T-cell (primary cell): Measurements from ENCODE around the gene SOS1. TPM values are rescaled to one million over a fixed set of nuclear protein-coding genes. Genes with fewer than 3 reads are reported as not detected.

ENCODE experiments used
- ATAC-seq, 4 experiments: fragments of 200-7000 bp in 3 of 4; fragments of 150-1000 bp in 1 of 4; cut with Tn5 transposase; replicated peaks in 1 of 4; 1 replicate in 3 of 4; 2 replicates in 1 of 4; pipeline ENCODE4 v1.10.0; 2021; ENCODE audit warnings: moderate library complexity in 3 of 4, mild to moderate bottlenecking in 2 of 4, moderate number of reproducible peaks in 1 of 4
- CTCF ChIA-PET, 2 donors: fragments of 300-600 bp; sonication (Branson Sonifier 250); formaldehyde crosslinking; loops; one replicate each; lab custom pipeline; 2022; ENCODE audit warnings: antibody characterized with exemption in 2 of 2; lab: Charles Lee
- POLR2A ChIA-PET, 2 donors: fragments of 300-600 bp; sonication (Branson Sonifier 250); formaldehyde crosslinking; loops; one replicate each; lab custom pipeline; 2022; ENCODE audit warnings: antibody characterized with exemption in 2 of 2; lab: Charles Lee
- DNase-seq, 35 experiments: peaks; one replicate each; pipeline versions ENCODE4 v3.0.0 to v3.0.0-alpha.2; 2013 to 2023
- H3K27ac ChIP-seq: one replicate; pipeline ENCODE4 v1.5.1; 2013; ENCODE audit warnings: low read length
- H3K27me3 ChIP-seq, 2 experiments: replicated peaks in 1 of 2; 1 replicate in 1 of 2; 2 replicates in 1 of 2; pipeline versions ENCODE4 v1.6.1 to v1.7.0; 2013; ENCODE audit warnings: low read length in 1 of 2, mixed read lengths in 1 of 2; ENCODE audit not compliant: control insufficient read depth in 2 of 2, insufficient read depth in 2 of 2; ENCODE audit errors: extremely low read depth in 1 of 2
- H3K36me3 ChIP-seq, 2 donors: 1 replicate in 1 of 2; 2 replicates in 1 of 2; pipeline versions ENCODE4 v1.6.1 to v1.7.0; 2013; ENCODE audit warnings: low read length in 1 of 2; ENCODE audit not compliant: control insufficient read depth in 2 of 2, insufficient read depth in 1 of 2; ENCODE audit errors: extremely low read depth in 1 of 2
- H3K4me1 ChIP-seq, 2 experiments: 1 replicate in 1 of 2; 2 replicates in 1 of 2; pipeline versions ENCODE4 v1.6.1 to v1.7.0; 2013; ENCODE audit warnings: low read length in 2 of 2, mixed read lengths in 1 of 2; ENCODE audit not compliant: insufficient read depth in 2 of 2, control insufficient read depth in 1 of 2; ENCODE audit errors: extremely low read depth in 1 of 2
- H3K4me3 ChIP-seq, 2 donors: 1 replicate in 1 of 2; 2 replicates in 1 of 2; pipeline versions ENCODE4 v1.5.1 to v1.7.0; 2013; ENCODE audit warnings: mild to moderate bottlenecking in 2 of 2, low read length in 1 of 2, moderate library complexity in 1 of 2; ENCODE audit not compliant: control insufficient read depth in 1 of 2; ENCODE audit errors: extremely low read depth in 1 of 2
- H3K9me3 ChIP-seq: 2 replicates; pipeline ENCODE4 v1.7.0; 2013
- H3K27ac Mint-ChIP-seq, 2 donors: one replicate each; pipeline ENCODE4 v1.8.0; 2020 to 2021; ENCODE audit warnings: mild to moderate bottlenecking in 2 of 2, mixed read lengths in 2 of 2
- H3K27me3 Mint-ChIP-seq, 2 donors: one replicate each; pipeline ENCODE4 v1.8.0; 2021 to 2022; ENCODE audit warnings: mixed read lengths in 2 of 2
- H3K36me3 Mint-ChIP-seq: one replicate; pipeline ENCODE4 v1.8.0; 2021; ENCODE audit warnings: mixed read lengths
- H3K4me1 Mint-ChIP-seq, 3 donors: one replicate each; pipeline ENCODE4 v1.8.0; 2020 to 2022; ENCODE audit warnings: mixed read lengths in 3 of 3, mild to moderate bottlenecking in 1 of 3
- H3K4me3 Mint-ChIP-seq, 3 donors: one replicate each; pipeline ENCODE4 v1.8.0; 2020 to 2022; ENCODE audit warnings: mild to moderate bottlenecking in 3 of 3, mixed read lengths in 3 of 3, moderate library complexity in 3 of 3
- H3K9me3 Mint-ChIP-seq, 3 donors: one replicate each; pipeline ENCODE4 v1.8.0; 2020 to 2022; ENCODE audit warnings: mixed read lengths in 3 of 3
- WGBS: methylation state at CpG from one replicate; pipeline ENCODE4 v1.1.5; 2013; ENCODE audit warnings: missing lambda C conversion rate; ENCODE audit not compliant: insufficient coverage; 5-methylcytosine and 5-hydroxymethylcytosine counted together
- total RNA-seq, 35 experiments: library from RNA in 6 of 35; stranded (reverse) in 6 of 35; fragments of 120-200 nt in 1 of 35; gene quantifications; one replicate each; pipeline versions ENCODE4 v1.2.1 to v1.2.4 and lab custom pipeline; 2013 to 2026

SOS1 gene
- total RNA-seq, 5 donors from 2014 or later (not counting 1 experiment from before 2014, with no cell fraction given), result 44.3 to 138 (median 82.9) TPM

GRCh38 chr2:38977047-38977446 lies 143.8 kb downstream of the SOS1 start:
- Mint-ChIP-seq H3K36me3 (no peaks in the 10 kb centered on the region), H3K4me1 (no peaks in the 10 kb centered on the region), H3K4me3 (no peak overlapping the region), H3K27ac (no peak overlapping the region), H3K27me3 (no peaks in the 10 kb centered on the region), H3K9me3 (no peaks in the 10 kb centered on the region)
- H3K4me3 ChIP-seq, result no peak overlapping the region
- DNase-seq, result no peak
- ATAC-seq, result no peak
- CTCF ChIA-PET, result no interaction called here
- 80% methylated on average over 1 of the region's 3 CpGs for WGBS
- POLR2A ChIA-PET, result no interaction called here
- H3K27me3 ChIP-seq, result no peaks in the 10 kb centered on the region
- no peaks in the 10 kb centered on the region for H3K4me1 ChIP-seq
- H3K36me3 ChIP-seq, result no peaks in the 10 kb centered on the region
- no peaks in the 10 kb centered on the region for H3K9me3 ChIP-seq
- no peak overlapping the region for H3K27ac ChIP-seq

- Histone ChIP-seq H3K36me3 (no peaks in the 10 kb centered on the region), H3K9me3 (no peaks in the 10 kb centered on the region), H3K4me1 (no peaks in the 10 kb centered on the region), H3K4me3 (no peak overlapping the region), H3K27ac (no peak overlapping the region), H3K27me3 (no peaks in the 10 kb centered on the region)
- H3K9me3 Mint-ChIP-seq, result no peaks in the 10 kb centered on the region
- no peaks in the 10 kb centered on the region for H3K27me3 Mint-ChIP-seq
- H3K4me3 Mint-ChIP-seq, result no peak overlapping the region
- DNase-seq (no peak), ATAC-seq (no peak)
- no peaks in the 10 kb centered on the region for H3K36me3 Mint-ChIP-seq
- POLR2A ChIA-PET, result interaction anchor here in 1 of 2 donors (0.6 kb wide), 1 partner anchor 434 kb away, joined by 4 read pairs; no protein-coding TSS in a partner anchor
- no peak overlapping the region for H3K27ac Mint-ChIP-seq
- CTCF ChIA-PET, result no interaction called here
- H3K4me1 Mint-ChIP-seq, result no peaks in the 10 kb centered on the region
- WGBS, result 71% methylated on average over 1 of the region's 6 CpGs
Observed at GRCh38 chr2:38975042-38975441, 145.8 kb downstream of the SOS1 start.

DNA sequence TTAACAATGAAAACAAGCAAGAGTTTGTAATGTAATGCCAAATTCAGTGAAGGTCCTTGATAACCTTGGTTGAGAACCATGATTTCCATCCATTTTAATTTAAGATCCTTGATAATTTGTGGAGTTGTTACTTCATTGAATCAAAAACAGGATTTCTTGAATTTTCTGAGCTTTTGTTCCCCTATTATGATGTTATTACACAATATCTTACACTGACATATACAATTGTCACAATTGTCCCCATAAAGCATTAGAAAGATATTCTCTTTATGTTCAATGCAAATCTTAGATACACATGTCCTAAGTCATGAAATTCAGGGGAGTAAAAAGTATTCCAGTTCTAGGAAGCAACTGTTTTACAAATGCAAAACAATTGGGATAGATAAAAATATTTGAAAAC lies 147.6 kb downstream of the SOS1 start:
- ChIA-PET CTCF (no interaction called here), POLR2A (no interaction called here)
- no peaks in the 10 kb centered on the region for H3K4me1 Mint-ChIP-seq
- Histone ChIP-seq H3K4me3 (no peak overlapping the region), H3K4me1 (no peaks in the 10 kb centered on the region), H3K9me3 (no peaks in the 10 kb centered on the region), H3K27ac (no peak overlapping the region), H3K27me3 (no peaks in the 10 kb centered on the region), H3K36me3 (no peaks in the 10 kb centered on the region)
- no peaks in the 10 kb centered on the region for H3K9me3 Mint-ChIP-seq
- no peaks in the 10 kb centered on the region for H3K36me3 Mint-ChIP-seq
- no peak overlapping the region for H3K27ac Mint-ChIP-seq
- no peak overlapping the region for H3K4me3 Mint-ChIP-seq
- DNase-seq (no peak), ATAC-seq (no peak)
- peaks cover 0 to 4% of the 10 kb centered on the region in 2 donors for H3K27me3 Mint-ChIP-seq

DNA sequence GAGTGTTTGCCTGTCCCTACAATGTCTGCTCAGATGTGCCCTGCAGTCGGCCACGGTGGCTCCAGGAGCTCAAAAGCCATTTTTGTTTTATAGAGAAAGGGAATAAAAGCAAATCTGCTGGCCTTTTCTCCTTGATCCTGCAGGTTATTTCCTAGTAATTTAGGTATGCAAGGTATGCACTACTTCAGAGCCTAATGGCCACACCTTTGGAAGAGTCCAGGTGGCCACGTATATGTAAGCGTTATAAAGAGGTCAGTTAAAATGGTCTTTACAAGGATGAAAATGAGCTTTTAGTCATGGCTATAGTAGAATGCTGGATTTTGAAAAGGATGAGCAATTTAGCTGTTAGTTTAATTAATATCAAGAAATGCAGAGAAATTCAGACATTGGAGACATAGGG lies 149.5 kb downstream of the SOS1 start:
- DNase-seq (no peak), ATAC-seq (no peak)
- Histone ChIP-seq H3K36me3 (no peaks in the 10 kb centered on the region), H3K27ac (no peak overlapping the region), H3K27me3 (no peaks in the 10 kb centered on the region), H3K9me3 (no peaks in the 10 kb centered on the region), H3K4me1 (no peaks in the 10 kb centered on the region), H3K4me3 (no peak overlapping the region)
- WGBS, result 100% methylated on average over 4 of the region's 4 CpGs
- Mint-ChIP-seq H3K4me3 (no peak overlapping the region), H3K4me1 (no peaks in the 10 kb centered on the region), H3K36me3 (no peaks in the 10 kb centered on the region), H3K27ac (no peak overlapping the region), H3K27me3 (peaks cover 4 to 6% of the 10 kb centered on the region in 2 donors), H3K9me3 (no peaks in the 10 kb centered on the region)
- ChIA-PET CTCF (no interaction called here), POLR2A (interaction anchor here in 1 of 2 donors (0.6 kb wide), 1 partner anchor 132 kb away, joined by 3 read pairs; no protein-coding TSS in a partner anchor)

GRCh38 chr2:38968021-38968420 lies 152.8 kb downstream of the SOS1 start:
- no peak overlapping the region for H3K4me3 Mint-ChIP-seq
- POLR2A ChIA-PET, result no interaction called here

GRCh38 chr2:38966678-38967077 lies 154.2 kb downstream of the SOS1 start:
- H3K4me3 Mint-ChIP-seq, result no peak overlapping the region
- DNase-seq, result no peak
- H3K27me3 Mint-ChIP-seq, result peaks cover 10 to 17% of the 10 kb centered on the region in 2 donors
- no peak for ATAC-seq
- H3K9me3 ChIP-seq, result no peaks in the 10 kb centered on the region
- no peaks in the 10 kb centered on the region for H3K9me3 Mint-ChIP-seq
- H3K27ac ChIP-seq, result no peak overlapping the region
- no CpG with 5 or more reads among the region's 1 CpG for WGBS
- H3K4me3 ChIP-seq, result no peak overlapping the region
- no peaks in the 10 kb centered on the region for H3K36me3 Mint-ChIP-seq
- POLR2A ChIA-PET, result no interaction called here
- H3K36me3 ChIP-seq, result no peaks in the 10 kb centered on the region
- H3K4me1 Mint-ChIP-seq, result no peaks in the 10 kb centered on the region
- CTCF ChIA-PET, result interaction anchor here in 1 of 2 donors (0.5 kb wide), 1 partner anchor 19 kb away, joined by 3 read pairs; no protein-coding TSS in a partner anchor
- H3K27ac Mint-ChIP-seq, result no peak overlapping the region
- H3K27me3 ChIP-seq, result peaks cover 0 to 8% of the 10 kb centered on the region in 2 experiments
- no peaks in the 10 kb centered on the region for H3K4me1 ChIP-seq

More at GRCh38 chr2:38968021-38968420, 152.8 kb downstream of the SOS1 start:
- ATAC-seq, result no peak
- Histone ChIP-seq H3K36me3 (no peaks in the 10 kb centered on the region), H3K27me3 (peaks cover 0 to 3% of the 10 kb centered on the region in 2 experiments), H3K9me3 (no peaks in the 10 kb centered on the region), H3K4me3 (no peak overlapping the region), H3K4me1 (no peaks in the 10 kb centered on the region), H3K27ac (no peak overlapping the region)
- peaks cover 5 to 13% of the 10 kb centered on the region in 2 donors for H3K27me3 Mint-ChIP-seq
- no peaks in the 10 kb centered on the region for H3K4me1 Mint-ChIP-seq
- CTCF ChIA-PET, result no interaction called here
- H3K9me3 Mint-ChIP-seq, result no peaks in the 10 kb centered on the region
- H3K36me3 Mint-ChIP-seq, result no peaks in the 10 kb centered on the region
- H3K27ac Mint-ChIP-seq, result no peak overlapping the region
- WGBS, result 100% methylated on average over 1 of the region's 2 CpGs
- DNase-seq, result no peak

DNA sequence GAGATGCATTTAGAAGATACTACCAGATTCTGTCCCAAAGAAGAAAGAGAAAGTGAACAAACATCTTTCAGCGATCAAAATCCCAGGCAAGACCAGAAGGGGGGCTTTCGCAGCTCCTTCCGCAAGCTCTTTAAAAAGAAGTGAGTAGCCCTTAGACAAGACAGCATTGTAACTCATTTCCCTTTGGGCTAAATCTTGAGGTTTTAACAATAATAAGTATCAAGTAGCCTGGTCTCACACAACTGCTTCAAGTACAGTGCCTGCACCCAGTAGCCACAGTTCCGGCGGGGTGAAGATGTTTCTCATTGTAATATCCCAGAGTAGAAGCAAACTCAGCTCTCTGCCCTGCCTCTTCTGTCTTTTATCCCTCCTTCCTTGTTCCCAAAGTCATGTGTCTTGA lies 154.8 kb downstream of the SOS1 start:
- DNase-seq, result no peak
- ATAC-seq, result no peak
- no peaks in the 10 kb centered on the region for H3K36me3 Mint-ChIP-seq
- no peak overlapping the region for H3K27ac ChIP-seq
- no peaks in the 10 kb centered on the region for H3K36me3 ChIP-seq
- POLR2A ChIA-PET, result no interaction called here
- H3K4me3 ChIP-seq, result no peak overlapping the region
- no CpG with 5 or more reads among the region's 5 CpGs for WGBS
- no peaks in the 10 kb centered on the region for H3K9me3 Mint-ChIP-seq
- H3K4me1 Mint-ChIP-seq, result peaks cover 0 to under 1% (median under 1%) of the 10 kb centered on the region in 3 donors
- CTCF ChIA-PET, result interaction anchor here in 1 of 2 donors (0.5 kb wide), 1 partner anchor 18 kb away, joined by 3 read pairs; no protein-coding TSS in a partner anchor
- H3K27me3 Mint-ChIP-seq, result peaks cover 13 to 21% of the 10 kb centered on the region in 2 donors
- no peaks in the 10 kb centered on the region for H3K9me3 ChIP-seq
- no peak overlapping the region for H3K27ac Mint-ChIP-seq
- H3K27me3 ChIP-seq, result peaks cover 0 to 9% of the 10 kb centered on the region in 2 experiments
- H3K4me1 ChIP-seq, result no peaks in the 10 kb centered on the region
- no peak overlapping the region for H3K4me3 Mint-ChIP-seq
